HepG2 (cell line): Measurements from ENCODE around the gene BMP6. TPM values are rescaled to one million over a fixed set of nuclear protein-coding genes. Genes with fewer than 3 reads are reported as not detected.

Experiments used
- ATF4 ChIP-seq, 2 experiments: fragments of 450-650 bp in 1 of 2; sonication (generic) in 1 of 2; formaldehyde crosslinking; IDR thresholded peaks; 2 replicates each; pipeline versions ENCODE4 v1.5.0 to v1.8.0; 2020 to 2022; ENCODE audit warnings: mild to moderate bottlenecking in 1 of 2, missing genetic modification reagents in 1 of 2
- GMEB2 ChIP-seq: IDR thresholded peaks from 2 replicates; pipeline ENCODE4 v1.6.1; 2016; ENCODE audit warnings: missing biosample characterization, missing genetic modification reagents, low read depth
- KLF15 ChIP-seq: sonication (generic); formaldehyde crosslinking; IDR thresholded peaks from 2 replicates; pipeline ENCODE4 v1.8.1; 2023; ENCODE audit warnings: borderline replicate concordance, mild to moderate bottlenecking, inconsistent platforms, missing genetic modification reagents, mixed read lengths
- NCOA5 ChIP-seq: sonication (generic); formaldehyde crosslinking; IDR thresholded peaks from 2 replicates; pipeline ENCODE4 v1.4.0; 2020; ENCODE audit warnings: missing genetic modification reagents
- TAF1 ChIP-seq: sonication (generic); formaldehyde crosslinking; IDR thresholded peaks from 2 replicates; pipeline ENCODE4 v1.4.0; 2020; ENCODE audit warnings: missing genetic modification reagents
- ZBTB40 ChIP-seq, 2 experiments: fragments of 450-650 bp in 1 of 2; sonication (generic) in 1 of 2; formaldehyde crosslinking in 1 of 2; IDR thresholded peaks; 2 replicates each; pipeline versions ENCODE4 v1.6.1 to v1.8.0; 2016 to 2022; ENCODE audit warnings: antibody characterized with exemption in 1 of 2, mild to moderate bottlenecking in 1 of 2, missing genetic modification reagents in 1 of 2
- ZXDC ChIP-seq: sonication (generic); formaldehyde crosslinking; IDR thresholded peaks from 2 replicates; pipeline ENCODE4 v1.5.0; 2020; ENCODE audit warnings: mild to moderate bottlenecking, missing genetic modification reagents
- polyA plus RNA-seq, 8 experiments: library from polyadenylated mRNA; depleted of rRNA in 3 of 8; stranded (reverse) in 7 of 8; unstranded in 1 of 8; fragments of >200 nt; fragmentation: Illumina TruSeq in 4 of 8; extraction: Trizol in 4 of 8; gene quantifications; 2 replicates each; pipeline versions ENCODE4 v1.2.1 to v1.2.3, GENCODE V29; 2011 to 2016; ENCODE audit warnings: low read depth in 4 of 8, missing spikeins in 1 of 8, mixed read lengths in 1 of 8; ENCODE audit not compliant: insufficient read depth in 1 of 8
- total RNA-seq, 5 experiments: library from RNA; depleted of rRNA; stranded (reverse); fragments of >200 nt; fragmentation: Illumina TruSeq; extraction: Trizol; gene quantifications; 2 replicates each; pipeline ENCODE4 v1.2.3, GENCODE V29; 2016; ENCODE audit warnings: low read depth in 1 of 5
- TF ChIP-seq, protein P1 (sequence below): IDR thresholded peaks from 2 replicates; pipeline ENCODE4 v1.6.1; 2018; ENCODE audit warnings: missing genetic modification reagents, mild to moderate bottlenecking, missing compliant biosample characterization
- TF ChIP-seq, protein P2 (sequence below): sonication (generic); formaldehyde crosslinking; conservative IDR thresholded peaks from 2 replicates; pipeline ENCODE4 v1.8.0; 2022; ENCODE audit warnings: low read depth, missing genetic modification reagents

BMP6 gene
- total and polyA plus RNA-seq, 2 of the 13 experiments (the other 11 are each of a cell fraction or from before 2014, with no cell fraction given) = 0.09 to 0.18 TPM

GRCh38 chr6:7910654-7911344, 184.9 kb downstream of the BMP6 start, which contains the start of gene TXNDC5 (continued):
- TF ChIP-seq, protein P1, sequence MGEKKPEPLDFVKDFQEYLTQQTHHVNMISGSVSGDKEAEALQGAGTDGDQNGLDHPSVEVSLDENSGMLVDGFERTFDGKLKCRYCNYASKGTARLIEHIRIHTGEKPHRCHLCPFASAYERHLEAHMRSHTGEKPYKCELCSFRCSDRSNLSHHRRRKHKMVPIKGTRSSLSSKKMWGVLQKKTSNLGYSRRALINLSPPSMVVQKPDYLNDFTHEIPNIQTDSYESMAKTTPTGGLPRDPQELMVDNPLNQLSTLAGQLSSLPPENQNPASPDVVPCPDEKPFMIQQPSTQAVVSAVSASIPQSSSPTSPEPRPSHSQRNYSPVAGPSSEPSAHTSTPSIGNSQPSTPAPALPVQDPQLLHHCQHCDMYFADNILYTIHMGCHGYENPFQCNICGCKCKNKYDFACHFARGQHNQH (CRISPR knock-in tag) = no peak
- TF ChIP-seq GMEB2 (CRISPR knock-in tag) = no peak
- no peak for TF ChIP-seq KLF15 (CRISPR knock-in tag)
- no peak for TF ChIP-seq ZBTB40 (IDR thresholded peaks at IDR 0.05)
- TF ChIP-seq ZBTB40 (CRISPR knock-in tag; IDR thresholded peaks at IDR 0.05) = no peak; the same call in 1 of the 2 replicates
- no peak for TF ChIP-seq ATF4 (CRISPR knock-in tag; IDR thresholded peaks at IDR 0.05)
- TF ChIP-seq ZXDC (CRISPR knock-in tag) = no peak
- peak; percentile 78 for TF ChIP-seq TAF1 (CRISPR knock-in tag)
- TF ChIP-seq NCOA5 (CRISPR knock-in tag) = no peak
- TF ChIP-seq, protein P2, sequence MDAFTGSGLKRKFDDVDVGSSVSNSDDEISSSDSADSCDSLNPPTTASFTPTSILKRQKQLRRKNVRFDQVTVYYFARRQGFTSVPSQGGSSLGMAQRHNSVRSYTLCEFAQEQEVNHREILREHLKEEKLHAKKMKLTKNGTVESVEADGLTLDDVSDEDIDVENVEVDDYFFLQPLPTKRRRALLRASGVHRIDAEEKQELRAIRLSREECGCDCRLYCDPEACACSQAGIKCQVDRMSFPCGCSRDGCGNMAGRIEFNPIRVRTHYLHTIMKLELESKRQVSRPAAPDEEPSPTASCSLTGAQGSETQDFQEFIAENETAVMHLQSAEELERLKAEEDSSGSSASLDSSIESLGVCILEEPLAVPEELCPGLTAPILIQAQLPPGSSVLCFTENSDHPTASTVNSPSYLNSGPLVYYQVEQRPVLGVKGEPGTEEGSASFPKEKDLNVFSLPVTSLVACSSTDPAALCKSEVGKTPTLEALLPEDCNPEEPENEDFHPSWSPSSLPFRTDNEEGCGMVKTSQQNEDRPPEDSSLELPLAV (CRISPR knock-in tag) = 0 out of 2 replicates have a peak, but pooled peaks have one; percentile 12
